Ovary (tissue), 3 donors: ENCODE results near the gene RPS3A.

ENCODE experiments used
- EP300 ChIP-seq: sonication (generic); formaldehyde crosslinking; IDR thresholded peaks from one replicate; pipeline ENCODE4 v1.6.1; 2017; ENCODE audit warnings: antibody characterized with exemption
- TF ChIP-seq, protein P1 (sequence below), 3 donors: fragments of 450-650 bp in 2 of 3; fragments of 200-600 bp in 1 of 3; IDR thresholded peaks; one replicate each; pipeline versions ENCODE4 v1.5.1 to v1.8.0; 2016 to 2022; ENCODE audit warnings: antibody characterized with exemption in 3 of 3, mild to moderate bottlenecking in 1 of 3
- donor health status: DM: no; HTN: no; CAD: no.

DNA sequence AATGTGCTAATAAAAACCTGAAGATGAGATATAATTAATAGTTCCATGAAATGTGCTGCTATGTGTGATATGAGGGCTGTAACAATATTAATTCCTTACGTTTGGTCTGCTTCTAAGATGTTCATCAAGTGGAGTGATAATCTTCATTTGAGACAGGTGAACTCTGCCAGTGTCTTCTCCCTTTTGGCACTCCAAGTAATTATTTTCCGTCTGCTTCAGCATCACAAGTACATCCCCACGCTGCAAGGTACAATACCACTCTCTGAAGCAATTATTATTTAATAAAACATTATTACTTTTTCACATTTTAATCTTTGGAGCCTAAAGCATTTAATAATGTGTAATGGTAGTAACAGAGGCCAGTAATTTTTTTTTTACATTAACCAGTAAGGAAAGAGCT, 44.4 kb downstream of the RPS3A start:
- TF ChIP-seq, protein P1, sequence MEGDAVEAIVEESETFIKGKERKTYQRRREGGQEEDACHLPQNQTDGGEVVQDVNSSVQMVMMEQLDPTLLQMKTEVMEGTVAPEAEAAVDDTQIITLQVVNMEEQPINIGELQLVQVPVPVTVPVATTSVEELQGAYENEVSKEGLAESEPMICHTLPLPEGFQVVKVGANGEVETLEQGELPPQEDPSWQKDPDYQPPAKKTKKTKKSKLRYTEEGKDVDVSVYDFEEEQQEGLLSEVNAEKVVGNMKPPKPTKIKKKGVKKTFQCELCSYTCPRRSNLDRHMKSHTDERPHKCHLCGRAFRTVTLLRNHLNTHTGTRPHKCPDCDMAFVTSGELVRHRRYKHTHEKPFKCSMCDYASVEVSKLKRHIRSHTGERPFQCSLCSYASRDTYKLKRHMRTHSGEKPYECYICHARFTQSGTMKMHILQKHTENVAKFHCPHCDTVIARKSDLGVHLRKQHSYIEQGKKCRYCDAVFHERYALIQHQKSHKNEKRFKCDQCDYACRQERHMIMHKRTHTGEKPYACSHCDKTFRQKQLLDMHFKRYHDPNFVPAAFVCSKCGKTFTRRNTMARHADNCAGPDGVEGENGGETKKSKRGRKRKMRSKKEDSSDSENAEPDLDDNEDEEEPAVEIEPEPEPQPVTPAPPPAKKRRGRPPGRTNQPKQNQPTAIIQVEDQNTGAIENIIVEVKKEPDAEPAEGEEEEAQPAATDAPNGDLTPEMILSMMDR (IDR thresholded peaks at IDR 0.05): no peak
- no peak for TF ChIP-seq EP300
